HG03175 (cell line): ENCODE results near the gene MSN.

Experiments used
- ATAC-seq: cut with Tn5 transposase; IDR thresholded peaks from one replicate; pipeline ENCODE4 v1.9.1; 2021; ENCODE audit warnings: mild to moderate bottlenecking, moderate library complexity; ENCODE audit not compliant: unreplicated experiment

MSN gene

DNA sequence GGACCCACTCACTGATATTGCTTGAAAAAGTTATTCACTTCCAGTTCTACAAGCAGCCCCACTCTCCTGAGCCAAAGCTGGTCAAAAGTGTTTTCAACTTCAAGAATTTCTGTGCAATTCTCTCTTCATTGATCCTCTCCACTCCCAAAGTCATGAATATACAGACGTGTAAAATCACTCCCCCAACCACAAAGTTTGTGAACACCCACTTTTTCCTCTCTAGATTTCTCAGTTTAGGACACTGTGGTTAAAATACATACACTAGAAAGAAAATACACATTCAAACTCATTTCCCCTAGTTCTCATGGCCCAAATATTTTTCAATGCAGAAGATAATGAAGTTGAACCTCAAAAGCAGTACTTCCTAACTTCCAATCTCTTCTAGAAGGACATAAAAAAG, 116.3 kb downstream of the MSN start:
- no peak for ATAC-seq
